Ascending aorta (tissue), 2 donors: ENCODE measurements around the gene DCAF12. TPM values are rescaled to one million over a fixed set of nuclear protein-coding genes. Genes with fewer than 3 reads are reported as not detected.
A peak's percentile ranks its signal among the peaks of the same experiment; 100 is the strongest.

Source experiments
- DNase-seq, 2 donors: peaks; one replicate each; pipeline ENCODE4 v3.0.0-alpha.2; 2019; ENCODE audit warnings: low spot score in 2 of 2
- H3K27ac ChIP-seq, 2 donors: fragments of 200-600 bp; sonication (generic); one replicate each; pipeline ENCODE4 v1.5.1; 2016 to 2017; ENCODE audit warnings: mild to moderate bottlenecking in 1 of 2
- H3K27me3 ChIP-seq: fragments of 200-600 bp; sonication (generic); one replicate; pipeline ENCODE4 v1.5.1; 2017
- H3K36me3 ChIP-seq, 2 donors: fragments of 200-600 bp; sonication (generic); one replicate each; pipeline ENCODE4 v1.5.1; 2016
- H3K4me1 ChIP-seq, 2 donors: fragments of 200-600 bp; sonication (generic); one replicate each; pipeline ENCODE4 v1.5.1; 2016 to 2017; ENCODE audit warnings: mild to moderate bottlenecking in 1 of 2
- H3K4me3 ChIP-seq, 2 donors: fragments of 200-600 bp; sonication (generic); one replicate each; pipeline ENCODE4 v1.5.1; 2016 to 2017; ENCODE audit warnings: mild to moderate bottlenecking in 1 of 2
- H3K9me3 ChIP-seq, 2 donors: fragments of 200-600 bp; sonication (generic); one replicate each; pipeline ENCODE4 v1.5.1; 2016
- CTCF ChIP-seq, 3 experiments: fragments of 200-600 bp in 2 of 3; fragments of 450-650 bp in 1 of 3; sonication (generic) in 2 of 3; IDR thresholded peaks; one replicate each; pipeline ENCODE4 v1.5.1; 2016 to 2019; ENCODE audit warnings: antibody characterized with exemption in 3 of 3, mild to moderate bottlenecking in 1 of 3, moderate library complexity in 1 of 3
- intact Hi-C: fragments of 100-400 bp; cut with DNase I; formaldehyde crosslinking; loops from one replicate; pipeline ENCODE4 v1.15.1; 2023
- total RNA-seq: library from RNA; depleted of rRNA; stranded (reverse); fragments of >200 nt; gene quantifications from one replicate; pipeline ENCODE4 v1.1.0, GENCODE V29; 2016

The DCAF12 gene
- total RNA-seq, 1 donor from 2014 or later: 27.5 TPM

DNA sequence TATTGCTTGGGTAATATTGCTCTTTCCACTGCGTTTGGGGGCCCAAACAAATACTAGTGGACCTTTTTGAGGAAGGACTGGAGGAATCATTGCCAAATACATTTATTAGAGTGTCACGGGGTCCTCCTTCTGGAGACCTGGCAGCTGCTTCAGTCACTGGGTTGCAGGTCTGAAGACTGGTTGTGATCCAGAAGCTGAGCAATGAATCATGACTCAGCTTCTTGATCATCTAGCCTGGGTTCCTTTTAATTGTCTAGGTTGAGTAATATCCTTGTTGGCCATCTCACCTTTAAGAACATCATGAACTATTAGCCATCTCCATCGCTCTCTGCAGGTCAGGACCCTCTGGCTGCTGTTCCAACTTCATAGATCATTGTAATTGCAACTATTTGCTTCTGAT is 36.9 kb upstream of the DCAF12 start:
- Histone ChIP-seq H3K36me3 (no peaks in the 10 kb centered on the region), H3K4me1 (no peaks in the 10 kb centered on the region), H3K4me3 (no peak overlapping the region), H3K27me3 (no peaks in the 10 kb centered on the region), H3K9me3 (no peaks in the 10 kb centered on the region), H3K27ac (no peak overlapping the region)
- peak in 1 of 2 donors; percentile 27 for DNase-seq
- intact Hi-C loops: no loop called here
- no peak for TF ChIP-seq CTCF (IDR thresholded peaks at IDR 0.05)

DNA sequence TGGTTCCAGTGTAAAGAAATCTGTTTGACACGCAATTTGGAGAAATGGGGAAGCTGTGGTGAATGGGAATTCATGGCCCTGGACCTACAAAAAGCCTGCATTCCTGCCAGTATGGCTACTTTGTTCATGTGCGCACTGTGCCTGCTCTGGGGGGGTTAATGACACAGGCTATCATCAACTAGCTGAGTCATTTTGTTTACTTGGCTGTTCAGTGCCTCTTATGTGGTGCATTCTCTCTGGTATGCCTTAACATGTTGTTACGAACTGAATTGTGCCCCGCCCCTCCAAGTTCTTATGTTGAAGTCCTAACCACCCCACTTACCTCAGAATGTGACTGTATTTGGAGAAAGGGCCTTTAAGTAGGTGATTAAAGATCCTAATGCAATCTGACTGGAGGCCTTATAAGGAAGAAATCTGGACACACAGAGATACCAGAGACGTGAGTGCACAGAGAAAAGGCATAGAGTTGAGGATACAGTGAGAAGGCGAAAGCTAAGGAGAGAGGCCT is 31.9 kb upstream of the DCAF12 start:
- no peak for TF ChIP-seq CTCF (IDR thresholded peaks at IDR 0.05)
- Histone ChIP-seq H3K9me3 (no peaks in the 10 kb centered on the region), H3K4me3 (no peak overlapping the region), H3K27ac (no peak overlapping the region), H3K4me1 (no peaks in the 10 kb centered on the region), H3K36me3 (no peaks in the 10 kb centered on the region), H3K27me3 (no peaks in the 10 kb centered on the region)
- intact Hi-C loops: no loop called here
- DNase-seq: no peak

DNA sequence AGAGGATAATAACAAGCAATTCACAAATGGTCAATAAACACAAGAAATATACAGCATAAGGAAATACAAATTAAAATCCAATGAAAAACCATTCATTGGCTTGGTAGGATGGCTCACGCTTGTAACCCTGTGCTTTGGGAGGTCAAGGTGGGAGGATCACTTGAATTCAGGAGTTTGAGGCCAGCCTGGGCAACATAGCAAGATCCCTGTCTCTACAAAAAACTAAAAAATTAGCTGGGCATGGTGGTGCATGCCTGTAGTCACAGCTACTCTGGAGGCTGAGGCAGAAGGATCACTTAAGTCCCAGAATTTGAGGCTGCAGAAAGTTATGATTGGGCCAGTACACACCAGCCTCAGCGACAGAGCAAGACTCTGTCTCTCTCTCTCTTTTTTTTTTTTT is 31.4 kb upstream of the DCAF12 start:
- no peaks in the 10 kb centered on the region for H3K27me3 ChIP-seq
- no peak for DNase-seq
- no peak overlapping the region for H3K27ac ChIP-seq
- H3K4me3 ChIP-seq: no peak overlapping the region
- H3K4me1 ChIP-seq: no peaks in the 10 kb centered on the region
- no peak for TF ChIP-seq CTCF (IDR thresholded peaks at IDR 0.05)
- H3K9me3 ChIP-seq: no peaks in the 10 kb centered on the region
- intact Hi-C loops: no loop called here
- no peaks in the 10 kb centered on the region for H3K36me3 ChIP-seq

DNA sequence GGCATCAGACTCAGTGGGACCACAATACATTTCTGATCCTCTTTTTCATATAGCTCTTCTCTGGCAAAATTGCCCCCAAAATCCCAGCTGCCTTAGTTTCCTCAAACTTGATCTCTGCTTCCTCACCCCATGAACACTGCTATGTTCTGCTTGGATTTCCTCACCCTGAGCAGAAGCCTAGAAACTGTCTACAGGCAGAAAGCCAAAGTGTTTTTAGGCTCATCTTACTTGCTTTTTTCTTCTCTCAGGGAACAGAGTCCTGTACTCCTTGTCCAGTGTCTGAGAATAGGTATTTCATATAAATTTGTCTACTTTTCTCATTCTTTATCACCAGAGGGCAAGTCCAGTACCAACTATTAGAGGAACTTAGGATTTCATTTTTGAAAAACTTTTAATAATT is 30.8 kb upstream of the DCAF12 start:
- TF ChIP-seq CTCF (IDR thresholded peaks at IDR 0.05): no peak
- DNase-seq: no peak
- Histone ChIP-seq H3K27me3 (no peaks in the 10 kb centered on the region), H3K36me3 (no peaks in the 10 kb centered on the region), H3K4me3 (no peak overlapping the region), H3K9me3 (no peaks in the 10 kb centered on the region), H3K4me1 (no peaks in the 10 kb centered on the region), H3K27ac (no peak overlapping the region)
- intact Hi-C loops: no loop called here

DNA sequence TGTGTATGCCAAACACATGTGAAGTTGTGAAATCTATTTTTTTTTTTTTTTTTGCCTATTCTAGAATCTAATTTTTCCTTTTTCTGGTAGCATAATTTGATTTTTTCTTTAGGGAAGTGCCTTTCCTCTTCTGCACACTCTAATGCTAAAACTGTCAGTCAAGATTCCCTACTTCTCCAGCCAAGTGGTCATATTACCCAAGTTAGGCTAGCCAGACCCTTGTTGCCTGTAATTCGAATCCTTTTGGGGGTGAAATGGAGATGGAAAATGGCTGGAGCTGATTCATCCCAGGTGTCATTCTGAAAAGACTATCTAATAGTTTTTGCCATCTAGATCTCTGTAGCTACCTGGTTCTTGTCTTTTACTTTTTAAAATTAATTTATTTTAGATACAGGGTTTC is 27.6 kb upstream of the DCAF12 start:
- no peak for DNase-seq
- no peaks in the 10 kb centered on the region for H3K27me3 ChIP-seq
- H3K4me1 ChIP-seq: no peaks in the 10 kb centered on the region
- intact Hi-C loops: no loop called here
- no peaks in the 10 kb centered on the region for H3K36me3 ChIP-seq
- no peaks in the 10 kb centered on the region for H3K9me3 ChIP-seq
- no peak overlapping the region for H3K27ac ChIP-seq
- H3K4me3 ChIP-seq: no peak overlapping the region
- no peak for TF ChIP-seq CTCF (IDR thresholded peaks at IDR 0.05)

DNA sequence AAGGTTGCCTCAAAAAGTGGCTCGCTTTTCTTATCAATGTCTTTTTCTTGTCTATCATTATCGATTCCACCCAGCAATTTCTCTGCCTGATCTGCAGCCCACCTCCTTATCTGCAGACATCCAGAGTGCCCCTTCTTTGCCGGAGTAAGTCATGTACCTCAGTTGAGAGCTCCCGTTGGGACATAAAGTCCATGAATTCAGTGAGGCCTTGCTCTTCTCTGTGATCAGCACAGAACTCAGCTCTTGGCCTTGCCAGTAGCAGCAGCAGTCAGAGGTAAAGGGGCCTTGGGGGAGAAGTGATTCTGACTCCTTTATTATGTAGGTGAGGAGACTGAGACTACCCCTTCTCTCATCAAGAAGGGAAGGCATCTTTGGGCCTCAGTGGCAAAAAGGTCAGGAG is 24.9 kb upstream of the DCAF12 start:
- Histone ChIP-seq H3K4me3 (no peak overlapping the region), H3K27ac (no peak overlapping the region), H3K36me3 (no peaks in the 10 kb centered on the region), H3K27me3 (no peaks in the 10 kb centered on the region), H3K4me1 (no peaks in the 10 kb centered on the region), H3K9me3 (no peaks in the 10 kb centered on the region)
- DNase-seq: no peak
- intact Hi-C loops: no loop called here
- TF ChIP-seq CTCF (IDR thresholded peaks at IDR 0.05): no peak
